Dedifferentiated amniotic fluid mesenchymal stem cell (primary cell): ENCODE measurements around the gene GLS.
"Not testable (repeated sequence)": the region's sequence is repeated elsewhere in the genome, so short reads cannot be mapped to it uniquely, and the experiment has no call there.

Source experiments
- DNase-seq: peaks from one replicate; pipeline ENCODE4 v3.0.0-alpha.2; 2016; ENCODE audit errors: extremely low spot score

The GLS gene

GRCh38 chr2:190990132-190990531, 109.5 kb downstream of the GLS start:
- no peak for DNase-seq

- no peak for DNase-seq
These were observed 112.6 kb downstream of the GLS start for GRCh38 chr2:190993292-190993643.

DNA sequence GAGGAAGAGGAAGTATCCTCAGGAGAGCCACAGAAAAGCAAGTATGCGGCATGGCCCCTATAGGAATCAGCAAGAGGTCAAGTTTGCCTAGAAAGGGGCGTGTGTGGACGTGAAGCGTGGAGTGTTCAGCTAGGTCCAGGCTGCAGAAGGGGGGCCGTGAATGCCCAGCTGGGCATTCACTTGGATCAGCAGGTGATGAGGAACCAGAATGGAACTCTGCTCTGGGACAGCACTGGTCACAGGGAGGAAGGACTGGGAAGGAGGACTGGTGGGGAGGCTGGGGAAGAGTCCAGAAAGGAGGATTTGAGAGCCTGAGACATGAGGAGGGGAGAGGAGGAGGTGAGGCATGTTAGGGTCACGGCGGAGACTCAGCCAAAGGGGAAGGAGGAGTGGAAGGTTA, 113.5 kb downstream of the GLS start:
- DNase-seq: no peak

- not testable (repeated sequence) for DNase-seq
These were observed 114.7 kb downstream of the GLS start for GRCh38 chr2:190995315-190995714.

GRCh38 chr2:190996338-190996946, 115.8 kb downstream of the GLS start:
- no peak for DNase-seq

DNA sequence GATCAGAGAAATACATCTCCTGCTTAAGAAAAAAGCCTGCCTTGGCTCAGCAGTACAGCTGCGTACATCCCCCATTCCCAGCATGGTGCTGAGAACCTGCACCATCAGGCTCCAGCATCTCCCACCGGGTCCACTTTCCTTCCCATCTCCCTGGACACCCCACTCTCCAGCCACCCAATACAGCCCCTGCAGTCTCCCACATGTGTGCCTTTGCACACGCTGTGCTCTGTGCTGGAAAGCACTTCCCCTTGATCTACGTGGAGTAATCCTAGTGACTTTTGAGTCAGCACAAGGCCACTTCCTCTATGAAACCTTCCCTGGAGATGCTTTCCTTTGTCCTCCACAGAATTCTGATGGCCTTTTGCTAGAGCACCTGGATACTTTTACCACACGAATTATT, 116.3 kb downstream of the GLS start:
- DNase-seq: no peak

GRCh38 chr2:190997526-190998113, 117.0 kb downstream of the GLS start:
- no peak for DNase-seq

GRCh38 chr2:190999058-190999457, 118.4 kb downstream of the GLS start:
- no peak for DNase-seq

DNA sequence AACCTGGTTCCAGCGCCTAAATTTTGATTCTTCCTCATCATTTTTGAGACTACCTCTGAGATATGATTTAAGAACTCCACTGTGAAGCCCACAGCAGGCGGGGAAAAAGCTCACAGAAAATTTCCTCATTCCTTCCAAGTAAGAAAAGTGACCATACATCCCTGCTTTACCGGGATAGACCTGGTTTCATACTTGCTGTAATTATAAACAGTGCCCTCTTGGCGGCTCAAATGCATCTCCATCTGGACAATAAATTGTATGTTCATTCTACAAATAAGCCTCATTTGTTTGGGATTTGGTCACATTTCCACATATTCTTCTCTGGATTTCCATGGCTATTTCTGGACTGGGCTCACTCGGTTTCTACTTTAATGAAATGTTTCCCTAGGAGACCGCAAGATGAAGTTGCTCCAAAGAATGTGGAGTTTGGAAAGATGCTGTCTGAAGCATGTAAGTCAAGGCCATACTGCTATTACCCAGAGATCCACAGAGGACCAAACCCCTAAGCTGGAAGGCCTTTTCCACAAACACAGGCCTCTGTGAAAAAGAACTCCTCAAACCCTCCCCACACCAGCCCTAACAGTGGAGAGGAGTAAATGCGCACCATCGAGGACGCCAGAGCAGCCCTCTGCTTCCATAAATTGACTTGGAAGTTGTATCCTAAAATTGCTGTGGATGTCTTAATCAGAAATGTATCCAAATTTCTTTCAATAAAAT, 119.5 kb downstream of the GLS start:
- DNase-seq: no peak

DNA sequence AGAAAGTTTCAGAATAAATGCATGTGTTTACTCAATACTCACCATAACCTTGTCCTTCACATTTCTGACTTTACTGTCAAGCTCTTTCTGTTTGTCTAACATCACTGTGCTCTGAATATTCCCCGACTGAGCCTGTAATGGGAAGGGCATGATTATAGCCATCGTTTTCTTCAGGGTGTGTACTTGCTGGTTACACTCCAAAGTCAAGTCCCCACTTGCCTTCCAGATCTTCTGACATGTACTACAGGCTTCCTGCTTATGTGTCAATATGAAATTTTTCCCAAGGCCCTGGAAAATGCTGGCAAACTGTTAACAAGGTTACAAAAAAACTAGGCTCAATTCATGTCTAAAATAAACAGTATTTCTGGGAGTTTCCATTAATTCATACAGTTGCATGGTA, 120.4 kb downstream of the GLS start:
- DNase-seq: no peak

DNA sequence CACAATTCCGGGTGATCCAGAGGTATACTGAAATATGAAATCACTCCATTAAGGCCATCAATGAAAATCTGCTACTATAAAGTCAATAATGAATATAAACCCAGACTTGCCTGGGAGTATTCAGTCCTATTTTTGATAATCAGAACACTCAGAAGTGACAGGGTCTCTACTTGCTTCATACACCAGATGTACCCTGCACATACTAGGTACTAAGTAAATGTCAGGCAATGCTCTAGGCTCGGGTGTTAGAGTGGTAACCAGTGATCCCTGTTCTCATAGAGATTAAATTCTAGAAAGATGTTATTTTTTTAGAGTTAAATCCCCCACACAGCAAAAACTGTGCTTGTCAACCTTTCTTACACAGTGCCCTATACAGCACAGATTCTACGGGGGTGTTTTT, 121.0 kb downstream of the GLS start:
- DNase-seq: no peak

DNA sequence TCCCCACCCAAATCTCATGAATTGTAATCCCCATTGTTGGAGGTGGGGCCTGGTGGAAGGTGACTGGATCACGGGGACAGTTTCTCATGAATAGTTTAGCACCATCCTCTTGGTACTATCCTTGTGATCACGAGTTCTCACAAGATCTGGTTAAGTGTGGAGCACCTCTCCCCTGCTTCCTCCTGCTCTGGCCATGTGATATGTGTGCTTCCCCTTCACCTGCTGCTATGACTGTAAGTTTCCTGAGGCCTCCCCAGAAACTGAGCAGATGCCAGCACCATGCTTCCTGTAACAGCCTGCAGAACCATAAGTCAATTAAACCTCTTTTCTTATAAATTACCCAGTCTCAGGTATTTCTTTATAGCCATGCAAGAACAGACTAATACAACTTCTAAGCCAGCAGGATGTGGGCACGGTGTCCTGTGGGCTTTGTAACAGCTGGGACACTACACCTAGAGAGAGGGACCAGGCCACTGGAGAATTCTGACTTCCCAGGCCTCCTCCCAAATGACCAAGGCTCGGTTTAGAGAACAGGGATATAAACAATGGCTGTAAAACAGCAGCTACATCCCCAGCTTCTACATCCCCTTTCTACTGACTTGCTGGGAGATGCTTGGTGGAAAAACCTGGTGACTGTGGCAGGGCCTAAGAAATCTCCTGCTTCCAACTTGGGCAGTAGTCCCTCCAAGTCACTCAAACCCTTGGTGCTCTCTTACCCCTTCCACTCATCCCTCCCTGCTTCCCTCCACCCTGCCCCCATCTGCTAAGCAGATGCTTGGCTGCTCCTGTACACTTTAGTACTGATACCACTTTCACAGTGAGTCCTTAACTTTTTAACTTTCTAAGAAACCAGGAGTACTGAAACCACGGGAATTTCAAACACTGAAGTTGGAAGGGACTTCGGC, 123.0 kb downstream of the GLS start:
- no peak for DNase-seq

GRCh38 chr2:191006297-191006696, 125.7 kb downstream of the GLS start:
- no peak for DNase-seq

- no peak for DNase-seq
These were observed 126.6 kb downstream of the GLS start for GRCh38 chr2:191006997-191007783.

DNA sequence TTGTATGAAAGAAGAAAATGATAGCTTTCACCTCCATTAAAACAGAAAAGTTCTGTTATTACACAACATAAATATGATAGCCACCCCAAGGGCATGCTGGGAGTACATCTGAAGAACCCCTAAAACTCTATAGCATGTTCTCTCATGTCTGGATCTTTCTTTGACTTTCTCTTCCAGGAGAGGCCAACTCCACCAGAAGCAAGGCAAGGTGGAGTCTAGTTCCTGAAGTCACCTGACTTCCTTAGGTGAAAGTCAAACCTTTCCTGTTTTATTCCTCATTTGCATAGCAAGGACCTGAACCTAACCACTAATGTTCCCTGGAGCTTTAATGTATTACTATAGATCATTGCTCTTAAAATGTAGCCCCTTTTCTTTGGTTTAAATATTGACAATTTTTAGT, 127.7 kb downstream of the GLS start:
- no peak for DNase-seq

DNA sequence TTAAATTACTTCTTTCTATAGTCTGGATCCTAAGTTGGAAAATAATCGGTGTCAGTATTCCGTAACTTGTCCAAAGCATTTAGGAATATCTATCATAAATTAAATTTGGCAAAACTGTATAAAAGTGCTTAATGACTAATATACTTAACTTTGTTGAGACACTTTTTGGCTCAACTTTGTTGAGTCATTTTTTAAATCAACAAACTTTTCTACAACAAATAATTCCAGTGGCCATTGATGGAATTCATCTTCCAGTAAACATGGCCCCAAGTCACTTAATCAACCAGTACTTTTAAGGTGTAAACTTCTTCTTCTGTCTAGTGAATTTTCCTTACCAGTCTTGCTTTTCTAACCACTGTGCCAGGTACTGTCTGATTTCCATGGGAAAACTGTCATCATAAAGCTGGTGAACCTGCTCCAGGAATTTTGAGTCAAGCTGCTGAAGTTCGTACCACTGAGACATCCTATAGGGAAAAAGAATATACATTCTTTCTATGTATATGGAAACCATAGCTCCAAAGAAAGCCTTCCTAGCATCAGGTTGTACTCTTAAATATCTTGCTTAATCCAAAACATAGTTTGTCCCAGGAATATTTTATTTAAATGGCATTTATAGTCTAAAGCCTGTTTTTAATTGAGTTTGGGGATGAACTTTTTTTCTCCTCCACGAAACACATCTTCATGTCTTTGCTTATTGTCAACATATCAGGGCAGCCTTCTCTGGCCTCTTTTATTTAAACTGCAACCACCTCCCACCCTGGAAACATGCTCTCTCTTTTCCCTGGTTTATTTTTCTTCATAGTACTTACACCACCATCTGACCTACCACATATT, 129.1 kb downstream of the GLS start:
- DNase-seq: no peak

GRCh38 chr2:191010887-191011885, 130.6 kb downstream of the GLS start:
- DNase-seq: no peak

DNA sequence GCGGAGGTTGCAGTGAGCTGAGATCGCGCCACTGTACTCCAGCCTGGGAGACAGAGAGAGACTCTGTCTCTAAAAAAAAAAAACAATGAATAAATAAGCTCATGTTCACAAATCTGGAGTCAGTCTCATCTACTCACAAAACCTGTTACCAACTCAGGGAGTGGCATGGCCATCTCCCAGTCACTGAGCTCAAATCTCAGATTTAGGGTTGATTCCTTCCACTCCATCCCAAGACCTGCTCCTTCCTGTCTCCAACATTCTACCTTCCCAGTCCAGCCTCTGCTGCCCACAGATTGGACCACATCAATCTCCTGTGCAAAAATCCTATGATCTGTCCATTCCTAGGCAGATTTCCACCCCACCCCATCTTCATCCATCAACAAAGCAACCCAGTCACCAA, 131.7 kb downstream of the GLS start:
- DNase-seq: no peak
